ENCODE data around the gene HES6. TPM values are rescaled to one million over a fixed set of nuclear protein-coding genes. Genes with fewer than 3 reads are reported as not detected.
A peak's percentile ranks its signal among the peaks of the same experiment; 100 is the strongest.

Gene HES6
- total RNA-seq, 4 donors from 2014 or later: 26.6 to 128 (median 51.1) TPM

- H3K36me3 ChIP-seq: peaks cover 0 to 31% (median 0%) of the 10 kb centered on the region in 3 donors
- peaks cover 0 to 37% (median 14%) of the 10 kb centered on the region in 4 donors for H3K4me1 ChIP-seq
- no peaks in the 10 kb centered on the region for H3K27me3 ChIP-seq
- no peak overlapping the region for H3K4me3 ChIP-seq
- peak overlapping the region in 2 of 4 donors; percentile 52 to 64 for H3K27ac ChIP-seq
- H3K9me3 ChIP-seq: peaks cover 0 to 4% (median 0%) of the 10 kb centered on the region in 4 donors
- TF ChIP-seq CTCF (IDR thresholded peaks at IDR 0.05) (no peak), POLR2A (IDR thresholded peaks at IDR 0.05) (no peak)
- peak in 1 of 3 donors; percentile 62 for DNase-seq
Observed at GRCh38 chr2:238242731-238243495, 3.1 kb upstream of the HES6 start.

GRCh38 chr2:238241970-238242369 lies 2.1 kb upstream of the HES6 start:
- Histone ChIP-seq H3K9me3 (peaks cover 0 to 4% (median 0%) of the 10 kb centered on the region in 4 donors), H3K27me3 (no peaks in the 10 kb centered on the region), H3K27ac (peak overlapping the region in 1 of 4 donors; percentile 57), H3K4me3 (no peak overlapping the region), H3K4me1 (peaks cover 0 to 37% (median 14%) of the 10 kb centered on the region in 4 donors), H3K36me3 (peaks cover 0 to 24% (median 0%) of the 10 kb centered on the region in 3 donors)
- DNase-seq: no peak
- TF ChIP-seq POLR2A (IDR thresholded peaks at IDR 0.05) (no peak), CTCF (IDR thresholded peaks at IDR 0.05) (no peak)

GRCh38 chr2:238240757-238241711 lies 1.2 kb upstream of the HES6 start:
- DNase-seq: peak in 2 of 3 donors; percentile 70 to 80
- H3K9me3 ChIP-seq: peaks cover 0 to 4% (median 0%) of the 10 kb centered on the region in 4 donors
- H3K36me3 ChIP-seq: peaks cover 0 to 14% (median 0%) of the 10 kb centered on the region in 3 donors
- TF ChIP-seq CTCF (IDR thresholded peaks at IDR 0.05) (no peak), POLR2A (IDR thresholded peaks at IDR 0.05) (no peak)
- peaks cover 0 to 37% (median 14%) of the 10 kb centered on the region in 4 donors for H3K4me1 ChIP-seq
- peak overlapping the region in 3 of 4 donors; percentile 27 to 57 (median 38) for H3K27ac ChIP-seq
- no peaks in the 10 kb centered on the region for H3K27me3 ChIP-seq
- peak overlapping the region; percentile 73 to 95 (median 84) for H3K4me3 ChIP-seq

DNA sequence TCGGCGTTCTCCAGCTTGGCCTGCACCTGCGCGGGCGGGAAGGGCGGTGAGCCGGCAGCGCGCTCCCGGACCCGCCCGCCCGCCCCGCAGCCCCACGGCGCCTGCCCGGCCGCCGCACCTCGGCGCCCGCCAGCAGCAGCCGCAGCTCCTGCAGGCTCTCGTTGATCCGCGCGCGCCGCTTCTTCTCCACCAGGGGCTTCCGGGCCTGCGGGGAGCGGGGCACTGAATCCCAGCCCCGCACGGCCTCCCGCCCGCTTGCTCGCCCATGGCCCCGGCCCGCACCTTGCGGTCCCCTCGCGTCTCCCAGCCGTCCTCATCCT lies 335 bp downstream of the HES6 start:
- Histone ChIP-seq H3K27me3 (no peaks in the 10 kb centered on the region), H3K36me3 (no peaks in the 10 kb centered on the region), H3K9me3 (peaks cover 0 to 4% (median 0%) of the 10 kb centered on the region in 4 donors), H3K27ac (peak overlapping the region; percentile 49 to 83 (median 66)), H3K4me1 (peaks cover 0 to 37% (median 14%) of the 10 kb centered on the region in 4 donors), H3K4me3 (peak overlapping the region; percentile 73 to 95 (median 84))
- TF ChIP-seq POLR2A (IDR thresholded peaks at IDR 0.05) (no peak), CTCF (IDR thresholded peaks at IDR 0.05) (peak in 1 of 6 experiments; percentile 12)
- DNase-seq: peak in 2 of 3 donors; percentile 34 to 58

- peak in 2 of 3 donors; percentile 65 to 69 for DNase-seq
- H3K27me3 ChIP-seq: no peaks in the 10 kb centered on the region
- H3K4me3 ChIP-seq: peak overlapping the region; percentile 73 to 95 (median 84)
- H3K27ac ChIP-seq: peak overlapping the region in 2 of 4 donors; percentile 54 to 83
- TF ChIP-seq POLR2A (IDR thresholded peaks at IDR 0.05) (no peak), CTCF (IDR thresholded peaks at IDR 0.05) (no peak)
- H3K9me3 ChIP-seq: peaks cover 0 to 4% (median 0%) of the 10 kb centered on the region in 4 donors
- peaks cover 0 to 37% (median 15%) of the 10 kb centered on the region in 4 donors for H3K4me1 ChIP-seq
- H3K36me3 ChIP-seq: no peaks in the 10 kb centered on the region
Observed at GRCh38 chr2:238238766-238239542, 884 bp downstream of the HES6 start.

Measured in Peyer's patch (tissue), 4 donors.